ENCODE results near the gene FRAT2. TPM values are rescaled to one million over a fixed set of nuclear protein-coding genes. Genes with fewer than 3 reads are reported as not detected.

FRAT2 gene
- total and polyA plus RNA-seq, 2 of the 13 experiments (the other 11 are each of a cell fraction or from before 2014, with no cell fraction given) = 7.2 to 14.1 TPM

DNA sequence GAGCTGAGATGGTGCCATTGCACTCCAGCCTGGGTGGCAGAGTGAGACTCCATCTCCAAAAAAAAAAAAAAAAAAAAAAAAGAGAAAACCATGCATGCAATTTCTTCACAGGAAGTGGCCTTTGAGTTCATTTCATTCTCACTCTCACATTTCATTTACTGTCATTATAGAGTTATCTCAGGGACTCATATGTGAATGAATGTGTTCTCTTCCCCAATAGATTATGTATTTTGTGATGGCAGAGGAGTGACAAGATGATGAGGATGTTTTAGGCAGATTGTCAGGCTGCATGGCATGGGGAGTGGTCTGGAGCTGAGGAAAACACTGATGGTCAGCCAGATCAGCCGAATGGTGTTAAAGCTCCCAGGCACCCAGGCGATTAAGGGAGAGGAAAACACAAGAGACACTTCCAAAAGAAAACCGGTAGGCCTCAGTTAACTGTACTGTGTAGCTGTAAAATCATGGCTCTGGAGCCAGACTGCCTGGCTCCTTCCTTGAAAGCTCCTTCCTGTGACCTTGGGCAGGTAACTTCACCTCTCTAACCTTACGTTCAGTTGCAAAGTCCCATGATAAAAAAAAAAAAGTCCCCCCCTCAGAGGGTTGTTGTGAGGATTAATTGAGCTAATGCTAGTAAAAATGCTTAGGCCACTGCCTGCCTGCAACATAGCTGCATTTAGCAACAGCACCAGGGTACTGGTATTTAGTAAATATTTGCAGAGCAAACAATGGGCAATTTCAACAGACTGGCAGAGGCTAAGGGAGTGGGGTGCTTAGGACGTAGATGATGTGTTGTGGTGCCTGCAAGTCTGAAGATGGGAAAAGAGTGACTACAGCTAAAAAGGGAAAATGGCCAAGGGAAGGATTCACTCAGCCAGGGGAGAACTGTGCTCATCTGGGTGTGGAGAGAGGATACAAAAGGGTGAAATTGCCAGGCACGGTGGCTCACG is 6.9 kb downstream of the FRAT2 start (continued):
- TF ChIP-seq, protein P1, sequence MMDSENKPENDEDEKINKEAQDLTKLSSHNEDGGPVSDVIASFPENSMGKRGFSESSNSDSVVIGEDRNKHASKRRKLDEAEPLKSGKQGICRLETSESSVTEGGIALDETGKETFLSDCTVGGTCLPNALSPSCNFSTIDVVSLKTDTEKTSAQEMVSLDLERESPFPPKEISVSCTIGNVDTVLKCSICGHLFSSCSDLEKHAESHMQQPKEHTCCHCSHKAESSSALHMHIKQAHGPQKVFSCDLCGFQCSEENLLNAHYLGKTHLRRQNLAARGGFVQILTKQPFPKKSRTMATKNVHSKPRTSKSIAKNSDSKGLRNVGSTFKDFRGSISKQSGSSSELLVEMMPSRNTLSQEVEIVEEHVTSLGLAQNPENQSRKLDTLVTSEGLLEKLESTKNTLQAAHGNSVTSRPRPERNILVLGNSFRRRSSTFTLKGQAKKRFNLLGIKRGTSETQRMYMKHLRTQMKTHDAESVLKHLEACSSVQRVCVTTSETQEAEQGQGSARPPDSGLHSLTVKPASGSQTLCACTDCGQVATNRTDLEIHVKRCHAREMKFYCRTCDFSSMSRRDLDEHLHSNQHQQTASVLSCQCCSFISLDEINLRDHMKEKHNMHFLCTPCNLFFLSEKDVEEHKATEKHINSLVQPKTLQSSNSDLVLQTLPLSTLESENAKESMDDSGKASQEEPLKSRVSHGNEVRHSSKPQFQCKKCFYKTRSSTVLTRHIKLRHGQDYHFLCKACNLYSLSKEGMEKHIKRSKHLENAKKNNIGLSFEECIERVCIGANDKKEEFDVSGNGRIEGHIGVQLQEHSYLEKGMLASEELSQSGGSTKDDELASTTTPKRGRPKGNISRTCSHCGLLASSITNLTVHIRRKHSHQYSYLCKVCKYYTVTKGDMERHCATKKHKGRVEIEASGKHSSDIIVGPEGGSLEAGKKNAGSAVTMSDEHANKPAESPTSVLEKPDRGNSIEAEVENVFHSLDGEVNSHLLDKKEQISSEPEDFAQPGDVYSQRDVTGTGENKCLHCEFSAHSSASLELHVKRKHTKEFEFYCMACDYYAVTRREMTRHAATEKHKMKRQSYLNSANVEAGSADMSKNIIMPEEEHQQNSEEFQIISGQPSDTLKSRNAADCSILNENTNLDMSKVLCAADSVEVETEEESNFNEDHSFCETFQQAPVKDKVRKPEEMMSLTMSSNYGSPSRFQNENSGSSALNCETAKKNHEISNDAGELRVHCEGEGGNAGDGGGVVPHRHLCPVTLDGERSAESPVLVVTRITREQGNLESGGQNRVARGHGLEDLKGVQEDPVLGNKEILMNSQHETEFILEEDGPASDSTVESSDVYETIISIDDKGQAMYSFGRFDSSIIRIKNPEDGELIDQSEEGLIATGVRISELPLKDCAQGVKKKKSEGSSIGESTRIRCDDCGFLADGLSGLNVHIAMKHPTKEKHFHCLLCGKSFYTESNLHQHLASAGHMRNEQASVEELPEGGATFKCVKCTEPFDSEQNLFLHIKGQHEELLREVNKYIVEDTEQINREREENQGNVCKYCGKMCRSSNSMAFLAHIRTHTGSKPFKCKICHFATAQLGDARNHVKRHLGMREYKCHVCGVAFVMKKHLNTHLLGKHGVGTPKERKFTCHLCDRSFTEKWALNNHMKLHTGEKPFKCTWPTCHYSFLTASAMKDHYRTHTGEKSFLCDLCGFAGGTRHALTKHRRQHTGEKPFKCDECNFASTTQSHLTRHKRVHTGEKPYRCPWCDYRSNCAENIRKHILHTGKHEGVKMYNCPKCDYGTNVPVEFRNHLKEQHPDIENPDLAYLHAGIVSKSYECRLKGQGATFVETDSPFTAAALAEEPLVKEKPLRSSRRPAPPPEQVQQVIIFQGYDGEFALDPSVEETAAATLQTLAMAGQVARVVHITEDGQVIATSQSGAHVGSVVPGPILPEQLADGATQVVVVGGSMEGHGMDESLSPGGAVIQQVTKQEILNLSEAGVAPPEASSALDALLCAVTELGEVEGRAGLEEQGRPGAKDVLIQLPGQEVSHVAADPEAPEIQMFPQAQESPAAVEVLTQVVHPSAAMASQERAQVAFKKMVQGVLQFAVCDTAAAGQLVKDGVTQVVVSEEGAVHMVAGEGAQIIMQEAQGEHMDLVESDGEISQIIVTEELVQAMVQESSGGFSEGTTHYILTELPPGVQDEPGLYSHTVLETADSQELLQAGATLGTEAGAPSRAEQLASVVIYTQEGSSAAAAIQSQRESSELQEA (CRISPR knock-in tag; IDR thresholded peaks at IDR 0.05; ENCODE audit: not compliant biosample characterization) = no peak
- TF ChIP-seq, protein P2, sequence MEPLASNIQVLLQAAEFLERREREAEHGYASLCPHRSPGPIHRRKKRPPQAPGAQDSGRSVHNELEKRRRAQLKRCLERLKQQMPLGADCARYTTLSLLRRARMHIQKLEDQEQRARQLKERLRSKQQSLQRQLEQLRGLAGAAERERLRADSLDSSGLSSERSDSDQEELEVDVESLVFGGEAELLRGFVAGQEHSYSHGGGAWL (CRISPR knock-in tag; IDR thresholded peaks at IDR 0.05) = no peak
- TF ChIP-seq, protein P3, sequence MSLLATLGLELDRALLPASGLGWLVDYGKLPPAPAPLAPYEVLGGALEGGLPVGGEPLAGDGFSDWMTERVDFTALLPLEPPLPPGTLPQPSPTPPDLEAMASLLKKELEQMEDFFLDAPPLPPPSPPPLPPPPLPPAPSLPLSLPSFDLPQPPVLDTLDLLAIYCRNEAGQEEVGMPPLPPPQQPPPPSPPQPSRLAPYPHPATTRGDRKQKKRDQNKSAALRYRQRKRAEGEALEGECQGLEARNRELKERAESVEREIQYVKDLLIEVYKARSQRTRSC (CRISPR knock-in tag; IDR thresholded peaks at IDR 0.05; ENCODE audit: low read depth) = no peak
- no peak for TF ChIP-seq TGIF2 (CRISPR knock-in tag; IDR thresholded peaks at IDR 0.05)
- TF ChIP-seq SOX13 (IDR thresholded peaks at IDR 0.05) = peak; percentile 77; the same call in 1 of the 2 replicates
- TF ChIP-seq SOX13 (CRISPR knock-in tag; conservative IDR thresholded peaks at IDR 0.05 in 1 of 2, IDR thresholded peaks at IDR 0.05 in 1 of 2) = peak in 1 of 2 experiments; percentile 93; a peak in 2 of 4 replicates
- TF ChIP-seq, protein P4, sequence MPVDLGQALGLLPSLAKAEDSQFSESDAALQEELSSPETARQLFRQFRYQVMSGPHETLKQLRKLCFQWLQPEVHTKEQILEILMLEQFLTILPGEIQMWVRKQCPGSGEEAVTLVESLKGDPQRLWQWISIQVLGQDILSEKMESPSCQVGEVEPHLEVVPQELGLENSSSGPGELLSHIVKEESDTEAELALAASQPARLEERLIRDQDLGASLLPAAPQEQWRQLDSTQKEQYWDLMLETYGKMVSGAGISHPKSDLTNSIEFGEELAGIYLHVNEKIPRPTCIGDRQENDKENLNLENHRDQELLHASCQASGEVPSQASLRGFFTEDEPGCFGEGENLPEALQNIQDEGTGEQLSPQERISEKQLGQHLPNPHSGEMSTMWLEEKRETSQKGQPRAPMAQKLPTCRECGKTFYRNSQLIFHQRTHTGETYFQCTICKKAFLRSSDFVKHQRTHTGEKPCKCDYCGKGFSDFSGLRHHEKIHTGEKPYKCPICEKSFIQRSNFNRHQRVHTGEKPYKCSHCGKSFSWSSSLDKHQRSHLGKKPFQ (CRISPR knock-in tag; IDR thresholded peaks at IDR 0.05; ENCODE audit: insufficient replicate concordance) = no peak
- peak; percentile 78 for TF ChIP-seq FOXP1 (IDR thresholded peaks at IDR 0.05)
- TF ChIP-seq FOXP1 (CRISPR knock-in tag; IDR thresholded peaks at IDR 0.05) = peak; percentile 97
- TF ChIP-seq CHD2 (IDR thresholded peaks at IDR 0.05; ENCODE audit: low read depth, low read length) = no peak
- TF ChIP-seq, protein P5, sequence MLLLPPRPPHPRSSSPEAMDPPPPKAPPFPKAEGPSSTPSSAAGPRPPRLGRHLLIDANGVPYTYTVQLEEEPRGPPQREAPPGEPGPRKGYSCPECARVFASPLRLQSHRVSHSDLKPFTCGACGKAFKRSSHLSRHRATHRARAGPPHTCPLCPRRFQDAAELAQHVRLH (CRISPR knock-in tag; IDR thresholded peaks at IDR 0.05; ENCODE audit: borderline replicate concordance, low read depth) = peak; percentile 78; the same call in 1 of the 2 replicates
- TF ChIP-seq ZNF564 (CRISPR knock-in tag; IDR thresholded peaks at IDR 0.05) = no peak
- no peak for TF ChIP-seq MYC (CRISPR knock-in tag; IDR thresholded peaks at IDR 0.05; ENCODE audit: borderline replicate concordance)
- peak; percentile 96; the same call in 1 of the 2 replicates for TF ChIP-seq MIER3 (CRISPR knock-in tag; IDR thresholded peaks at IDR 0.05; ENCODE audit: borderline replicate concordance)
- TF ChIP-seq, protein P6, sequence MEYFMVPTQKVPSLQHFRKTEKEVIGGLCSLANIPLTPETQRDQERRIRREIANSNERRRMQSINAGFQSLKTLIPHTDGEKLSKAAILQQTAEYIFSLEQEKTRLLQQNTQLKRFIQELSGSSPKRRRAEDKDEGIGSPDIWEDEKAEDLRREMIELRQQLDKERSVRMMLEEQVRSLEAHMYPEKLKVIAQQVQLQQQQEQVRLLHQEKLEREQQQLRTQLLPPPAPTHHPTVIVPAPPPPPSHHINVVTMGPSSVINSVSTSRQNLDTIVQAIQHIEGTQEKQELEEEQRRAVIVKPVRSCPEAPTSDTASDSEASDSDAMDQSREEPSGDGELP (IDR thresholded peaks at IDR 0.05; ENCODE audit: borderline replicate concordance, low read depth) = peak; percentile 9; the same call in 1 of the 2 replicates
